ENCODE results near the gene CSMD2. TPM values are rescaled to one million over a fixed set of nuclear protein-coding genes. Genes with fewer than 3 reads are reported as not detected.

The CSMD2 gene
- total and polyA plus RNA-seq, 2 donors from 2014 or later = 0.47 TPM; not detected in 1

DNA sequence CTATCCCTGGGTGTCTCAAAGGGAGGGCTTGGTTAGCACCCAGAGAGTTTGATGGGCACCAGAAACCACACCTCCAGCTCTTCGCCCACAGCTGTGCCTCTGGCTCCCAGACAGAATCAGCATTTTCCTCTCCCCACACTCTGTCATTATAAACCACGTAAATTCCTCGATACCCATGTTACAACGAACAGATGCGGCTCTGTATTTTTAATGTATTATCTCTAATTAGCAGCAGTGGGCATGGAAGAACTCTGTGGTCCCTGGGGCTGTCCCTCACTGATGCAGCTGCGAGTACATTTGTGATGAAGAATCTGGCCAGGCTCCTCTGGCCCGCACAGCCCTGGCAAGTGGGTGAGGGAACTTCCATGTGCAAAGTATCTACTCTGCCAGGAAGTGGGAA, 290.4 kb downstream of the CSMD2 start:
- DNase-seq (no peak), FAIRE-seq (no peak)
- Histone ChIP-seq H3K4me1 (ENCODE audit: control insufficient read depth in 2 of 3, insufficient read depth in 2 of 3, low read depth in 1 of 3, low read length in 3 of 3) (no peaks in the 10 kb centered on the region), H3K9me3 (ENCODE audit: control insufficient read depth in 2 of 3, insufficient read depth in 1 of 3, low read length in 3 of 3) (peaks cover 0 to 7% (median 0%) of the 10 kb centered on the region in 3 donors), H3K9ac (ENCODE audit: low read length in 3 of 3) (no peak overlapping the region), H3K36me3 (ENCODE audit: control insufficient read depth in 2 of 3, insufficient read depth in 3 of 3, low read length in 3 of 3) (no peaks in the 10 kb centered on the region), H3K27me3 (ENCODE audit: control insufficient read depth, insufficient read depth, low read length) (no peaks in the 10 kb centered on the region), H3K27ac (ENCODE audit: low read depth in 2 of 2, low read length in 2 of 2) (no peak overlapping the region), H3K4me3 (ENCODE audit: low read length in 3 of 3) (no peak overlapping the region)
- intact Hi-C loops (cut with DNase I) = no loop called here
- TF ChIP-seq, protein P1, sequence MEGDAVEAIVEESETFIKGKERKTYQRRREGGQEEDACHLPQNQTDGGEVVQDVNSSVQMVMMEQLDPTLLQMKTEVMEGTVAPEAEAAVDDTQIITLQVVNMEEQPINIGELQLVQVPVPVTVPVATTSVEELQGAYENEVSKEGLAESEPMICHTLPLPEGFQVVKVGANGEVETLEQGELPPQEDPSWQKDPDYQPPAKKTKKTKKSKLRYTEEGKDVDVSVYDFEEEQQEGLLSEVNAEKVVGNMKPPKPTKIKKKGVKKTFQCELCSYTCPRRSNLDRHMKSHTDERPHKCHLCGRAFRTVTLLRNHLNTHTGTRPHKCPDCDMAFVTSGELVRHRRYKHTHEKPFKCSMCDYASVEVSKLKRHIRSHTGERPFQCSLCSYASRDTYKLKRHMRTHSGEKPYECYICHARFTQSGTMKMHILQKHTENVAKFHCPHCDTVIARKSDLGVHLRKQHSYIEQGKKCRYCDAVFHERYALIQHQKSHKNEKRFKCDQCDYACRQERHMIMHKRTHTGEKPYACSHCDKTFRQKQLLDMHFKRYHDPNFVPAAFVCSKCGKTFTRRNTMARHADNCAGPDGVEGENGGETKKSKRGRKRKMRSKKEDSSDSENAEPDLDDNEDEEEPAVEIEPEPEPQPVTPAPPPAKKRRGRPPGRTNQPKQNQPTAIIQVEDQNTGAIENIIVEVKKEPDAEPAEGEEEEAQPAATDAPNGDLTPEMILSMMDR (IDR thresholded peaks at IDR 0.05; ENCODE audit: borderline replicate concordance, extremely low read depth, insufficient read depth) = no peak

DNA sequence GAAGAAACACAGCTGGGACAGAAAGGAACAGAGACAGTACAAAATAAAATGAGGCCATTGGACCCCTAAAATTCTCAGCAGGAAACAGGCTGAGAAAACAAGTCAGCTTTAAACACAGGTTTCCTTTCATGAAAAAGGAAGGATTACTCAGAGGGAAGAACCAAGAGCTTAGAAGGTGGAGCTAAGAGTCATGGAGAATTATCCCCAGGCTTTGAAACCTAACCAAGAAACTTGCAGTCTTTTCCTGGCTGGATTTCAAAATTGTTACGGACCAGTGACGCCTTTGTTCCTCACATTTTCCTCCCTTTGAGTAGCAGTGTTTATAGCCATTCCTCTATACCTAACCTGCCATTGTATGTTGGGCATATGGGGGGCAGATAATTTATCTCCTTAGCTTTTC, 292.3 kb downstream of the CSMD2 start:
- H3K27ac ChIP-seq (ENCODE audit: low read depth in 2 of 2, low read length in 2 of 2) = no peak overlapping the region
- H3K9ac ChIP-seq (ENCODE audit: low read length in 3 of 3) = no peak overlapping the region
- H3K36me3 ChIP-seq (ENCODE audit: control insufficient read depth in 2 of 3, insufficient read depth in 3 of 3, low read length in 3 of 3) = no peaks in the 10 kb centered on the region
- H3K4me1 ChIP-seq (ENCODE audit: control insufficient read depth in 2 of 3, insufficient read depth in 2 of 3, low read depth in 1 of 3, low read length in 3 of 3) = no peaks in the 10 kb centered on the region
- TF ChIP-seq, protein P1 (IDR thresholded peaks at IDR 0.05; ENCODE audit: borderline replicate concordance, extremely low read depth, insufficient read depth) = no peak
- FAIRE-seq = no peak
- intact Hi-C loops (cut with DNase I) = no loop called here
- no peaks in the 10 kb centered on the region for H3K27me3 ChIP-seq (ENCODE audit: control insufficient read depth, insufficient read depth, low read length)
- DNase-seq = no peak
- H3K4me3 ChIP-seq (ENCODE audit: low read length in 3 of 3) = no peak overlapping the region
- peaks cover 0 to 7% (median 0%) of the 10 kb centered on the region in 3 donors for H3K9me3 ChIP-seq (ENCODE audit: control insufficient read depth in 2 of 3, insufficient read depth in 1 of 3, low read length in 3 of 3)

DNA sequence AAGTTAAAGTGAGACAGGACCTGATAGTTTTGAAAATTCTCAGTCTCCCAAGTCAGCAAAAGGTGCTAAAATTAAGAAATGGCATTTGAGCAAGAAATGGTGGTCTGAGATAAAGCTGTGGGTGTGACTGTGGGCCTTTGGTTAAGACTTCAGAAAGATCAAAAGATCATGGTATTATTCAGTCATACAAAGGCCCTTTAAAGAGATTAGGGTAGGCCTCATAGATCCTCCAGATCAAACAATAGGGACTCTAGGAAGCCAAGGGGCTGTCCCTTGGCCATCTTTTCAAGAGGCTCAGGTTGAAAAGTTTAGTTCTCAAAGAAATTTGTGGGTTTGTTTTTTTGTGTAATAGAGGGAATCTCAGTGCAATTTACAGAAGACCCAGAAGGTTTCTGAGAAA, 292.8 kb downstream of the CSMD2 start:
- Histone ChIP-seq H3K9ac (ENCODE audit: low read length in 3 of 3) (no peak overlapping the region), H3K27ac (ENCODE audit: low read depth in 2 of 2, low read length in 2 of 2) (no peak overlapping the region), H3K4me3 (ENCODE audit: low read length in 3 of 3) (no peak overlapping the region), H3K36me3 (ENCODE audit: control insufficient read depth in 2 of 3, insufficient read depth in 3 of 3, low read length in 3 of 3) (no peaks in the 10 kb centered on the region), H3K9me3 (ENCODE audit: control insufficient read depth in 2 of 3, insufficient read depth in 1 of 3, low read length in 3 of 3) (peaks cover 0 to 7% (median 0%) of the 10 kb centered on the region in 3 donors), H3K4me1 (ENCODE audit: control insufficient read depth in 2 of 3, insufficient read depth in 2 of 3, low read depth in 1 of 3, low read length in 3 of 3) (no peaks in the 10 kb centered on the region), H3K27me3 (ENCODE audit: control insufficient read depth, insufficient read depth, low read length) (no peaks in the 10 kb centered on the region)
- TF ChIP-seq, protein P1 (IDR thresholded peaks at IDR 0.05; ENCODE audit: borderline replicate concordance, extremely low read depth, insufficient read depth) = no peak
- intact Hi-C loops (cut with DNase I) = no loop called here
- no peak for FAIRE-seq
- no peak for DNase-seq

DNA sequence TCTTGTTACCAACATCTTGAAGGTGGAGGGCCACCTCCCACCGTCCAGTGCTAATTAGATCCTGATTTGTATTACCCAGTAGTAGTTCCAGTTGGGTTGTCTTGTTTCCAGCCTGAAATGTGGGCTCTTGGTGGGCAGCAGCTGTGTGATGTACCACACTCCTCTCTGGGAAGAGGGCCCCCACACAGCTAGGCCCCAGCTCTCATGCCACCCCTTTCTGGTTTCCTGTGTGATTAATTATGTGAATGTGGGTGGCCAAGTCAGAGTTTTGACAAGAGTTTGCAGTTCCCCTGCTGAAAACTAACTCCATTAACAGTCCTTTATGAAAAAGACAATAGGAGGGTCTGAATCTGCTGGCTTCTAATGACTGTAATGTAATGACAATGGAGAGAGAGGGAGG, 297.3 kb downstream of the CSMD2 start:
- no peaks in the 10 kb centered on the region for H3K36me3 ChIP-seq (ENCODE audit: control insufficient read depth in 2 of 3, insufficient read depth in 3 of 3, low read length in 3 of 3)
- H3K4me1 ChIP-seq (ENCODE audit: control insufficient read depth in 2 of 3, insufficient read depth in 2 of 3, low read depth in 1 of 3, low read length in 3 of 3) = peaks cover 0 to 3% (median 0%) of the 10 kb centered on the region in 3 donors
- no peaks in the 10 kb centered on the region for H3K27me3 ChIP-seq (ENCODE audit: control insufficient read depth, insufficient read depth, low read length)
- no peak overlapping the region for H3K9ac ChIP-seq (ENCODE audit: low read length in 3 of 3)
- TF ChIP-seq, protein P1 (IDR thresholded peaks at IDR 0.05; ENCODE audit: borderline replicate concordance, extremely low read depth, insufficient read depth) = no peak
- DNase-seq (no peak), FAIRE-seq (no peak)
- no peak overlapping the region for H3K27ac ChIP-seq (ENCODE audit: low read depth in 2 of 2, low read length in 2 of 2)
- intact Hi-C loops (cut with DNase I) = no loop called here
- H3K4me3 ChIP-seq (ENCODE audit: low read length in 3 of 3) = no peak overlapping the region
- no peaks in the 10 kb centered on the region for H3K9me3 ChIP-seq (ENCODE audit: control insufficient read depth in 2 of 3, insufficient read depth in 1 of 3, low read length in 3 of 3)

All from kidney (tissue), 14 donors.